ENCODE results near the gene PSMD2. TPM values are rescaled to one million over a fixed set of nuclear protein-coding genes. Genes with fewer than 3 reads are reported as not detected.

Gene PSMD2
- total RNA-seq, 2 donors from 2014 or later, result 213 to 259 TPM

DNA sequence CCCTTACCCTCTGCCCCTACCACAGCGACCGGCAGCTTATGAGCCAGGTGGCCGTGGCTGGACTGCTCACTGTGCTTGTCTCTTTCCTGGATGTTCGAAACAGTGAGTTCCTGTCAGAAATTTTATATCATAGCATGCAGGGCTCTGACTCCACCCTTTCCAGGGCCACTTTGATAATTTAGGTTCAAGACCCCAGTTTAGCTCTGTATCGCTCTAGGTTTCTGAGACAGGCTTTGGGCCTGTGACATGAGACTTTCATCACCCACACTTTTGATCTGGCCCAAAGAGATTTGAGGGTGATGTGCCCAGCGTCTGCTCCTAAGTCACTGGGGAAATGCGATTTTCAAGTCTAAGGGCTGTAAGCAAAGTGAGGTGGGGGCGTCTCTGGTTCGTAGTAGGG, 8.9 kb downstream of the PSMD2 start:
- no peak for TF ChIP-seq CTCF (IDR thresholded peaks at IDR 0.05)
- Histone ChIP-seq H3K9me3 (no peaks in the 10 kb centered on the region), H3K27me3 (no peaks in the 10 kb centered on the region), H3K4me1 (no peaks in the 10 kb centered on the region), H3K36me3 (peaks cover 61% of the 10 kb centered on the region), H3K4me3 (no peak overlapping the region), H3K27ac (no peak overlapping the region)
- DNase-seq (ENCODE audit: low spot score), result no peak

DNA sequence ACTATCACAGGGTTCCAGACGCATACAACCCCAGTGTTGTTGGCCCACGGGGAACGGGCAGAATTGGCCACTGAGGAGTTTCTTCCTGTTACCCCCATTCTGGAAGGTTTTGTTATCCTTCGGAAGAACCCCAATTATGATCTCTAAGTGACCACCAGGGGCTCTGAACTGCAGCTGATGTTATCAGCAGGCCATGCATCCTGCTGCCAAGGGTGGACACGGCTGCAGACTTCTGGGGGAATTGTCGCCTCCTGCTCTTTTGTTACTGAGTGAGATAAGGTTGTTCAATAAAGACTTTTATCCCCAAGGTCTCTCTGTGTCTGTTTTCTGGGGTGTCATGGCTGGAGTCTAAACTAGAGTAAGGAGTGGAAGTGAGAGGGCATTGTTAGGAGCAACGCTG, 9.7 kb downstream of the PSMD2 start:
- no peaks in the 10 kb centered on the region for H3K9me3 ChIP-seq
- peaks cover 0 to under 1% of the 10 kb centered on the region in 2 donors for H3K4me1 ChIP-seq
- no peak overlapping the region for H3K4me3 ChIP-seq
- H3K36me3 ChIP-seq, result peaks cover 53% of the 10 kb centered on the region
- no peak for TF ChIP-seq CTCF (IDR thresholded peaks at IDR 0.05)
- H3K27ac ChIP-seq, result no peak overlapping the region
- DNase-seq (ENCODE audit: low spot score), result no peak
- H3K27me3 ChIP-seq, result no peaks in the 10 kb centered on the region

GRCh38 chr3:184311633-184312032, 12.6 kb downstream of the PSMD2 start:
- Histone ChIP-seq H3K27me3 (no peaks in the 10 kb centered on the region), H3K4me3 (no peak overlapping the region), H3K4me1 (peaks cover 0 to 18% of the 10 kb centered on the region in 2 donors), H3K36me3 (peaks cover 26% of the 10 kb centered on the region), H3K27ac (no peak overlapping the region), H3K9me3 (no peaks in the 10 kb centered on the region)
- no peak for DNase-seq (ENCODE audit: low spot score)
- TF ChIP-seq CTCF (IDR thresholded peaks at IDR 0.05), result no peak

DNA sequence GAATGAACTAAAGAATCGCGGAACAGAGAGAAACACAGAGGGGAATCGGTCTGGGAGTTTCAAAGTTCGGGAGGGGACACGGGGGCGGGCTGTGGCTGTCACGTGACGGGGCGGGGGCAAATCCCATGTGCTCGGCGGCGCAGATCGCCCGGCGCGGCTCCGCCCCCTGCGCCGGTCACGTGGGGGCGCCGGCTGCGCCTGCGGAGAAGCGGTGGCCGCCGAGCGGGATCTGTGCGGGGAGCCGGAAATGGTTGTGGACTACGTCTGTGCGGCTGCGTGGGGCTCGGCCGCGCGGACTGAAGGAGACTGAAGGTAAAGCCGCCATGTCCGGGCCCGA, 15.3 kb downstream of the PSMD2 start, which contains the start of gene EIF4G1:
Gene EIF4G1 (plus strand): TSS at position 244 of the 337 bp plus-strand sequence. CDS start 1,191 bp downstream, outside the sequence.
- Histone ChIP-seq H3K9me3 (no peaks in the 10 kb centered on the region), H3K36me3 (peaks cover 11% of the 10 kb centered on the region), H3K27ac (peak within 1 kb of the TSS; percentile 92 to 96), H3K27me3 (no peaks in the 10 kb centered on the region), H3K4me1 (peaks cover 0 to 44% of the 10 kb centered on the region in 2 donors), H3K4me3 (peak within 1 kb of the TSS; percentile 76 to 77)
- TF ChIP-seq CTCF (IDR thresholded peaks at IDR 0.05), result no peak
- peak; percentile 94 for DNase-seq (ENCODE audit: low spot score)

GRCh38 chr3:184314700-184315542, 15.9 kb downstream of the PSMD2 start:
- Histone ChIP-seq H3K27me3 (no peaks in the 10 kb centered on the region), H3K36me3 (peaks cover 11% of the 10 kb centered on the region), H3K4me1 (peaks cover 0 to 49% of the 10 kb centered on the region in 2 donors), H3K9me3 (no peaks in the 10 kb centered on the region), H3K4me3 (peak overlapping the region; percentile 76 to 77), H3K27ac (peak overlapping the region; percentile 92 to 96)
- DNase-seq (ENCODE audit: low spot score), result peak; percentile 89
- no peak for TF ChIP-seq CTCF (IDR thresholded peaks at IDR 0.05)
